Nephron progenitor cell (in vitro differentiated cells): ENCODE results near the gene BEND5.

Experiments used
- DNase-seq: peaks from one replicate; pipeline ENCODE4 v3.0.0; 2021
- H3K27ac Mint-ChIP-seq: 2 replicates; pipeline ENCODE4 v1.8.0; 2021; ENCODE audit warnings: mild to moderate bottlenecking, moderate library complexity, mixed read lengths
- H3K27me3 Mint-ChIP-seq: 2 replicates; pipeline ENCODE4 v1.8.0; 2021; ENCODE audit warnings: mild to moderate bottlenecking, low read depth, mixed read lengths; ENCODE audit not compliant: poor library complexity
- H3K36me3 Mint-ChIP-seq: 2 replicates; pipeline ENCODE4 v1.8.0; 2021; ENCODE audit warnings: low read depth, mixed read lengths
- H3K4me1 Mint-ChIP-seq: 2 replicates; pipeline ENCODE4 v1.8.0; 2021; ENCODE audit warnings: mixed read lengths
- H3K4me3 Mint-ChIP-seq: 2 replicates; pipeline ENCODE4 v1.8.0; 2021; ENCODE audit warnings: mild to moderate bottlenecking, moderate library complexity, mixed read lengths
- H3K9me3 Mint-ChIP-seq: 2 replicates; pipeline ENCODE4 v1.8.0; 2021; ENCODE audit warnings: mild to moderate bottlenecking, moderate library complexity, mixed read lengths
- TF ChIP-seq, protein P1 (sequence below): fragments of 200-600 bp; sonication (generic); IDR thresholded peaks from 2 replicates; pipeline ENCODE4 v1.5.0; 2021; ENCODE audit warnings: antibody characterized with exemption

BEND5 gene

DNA sequence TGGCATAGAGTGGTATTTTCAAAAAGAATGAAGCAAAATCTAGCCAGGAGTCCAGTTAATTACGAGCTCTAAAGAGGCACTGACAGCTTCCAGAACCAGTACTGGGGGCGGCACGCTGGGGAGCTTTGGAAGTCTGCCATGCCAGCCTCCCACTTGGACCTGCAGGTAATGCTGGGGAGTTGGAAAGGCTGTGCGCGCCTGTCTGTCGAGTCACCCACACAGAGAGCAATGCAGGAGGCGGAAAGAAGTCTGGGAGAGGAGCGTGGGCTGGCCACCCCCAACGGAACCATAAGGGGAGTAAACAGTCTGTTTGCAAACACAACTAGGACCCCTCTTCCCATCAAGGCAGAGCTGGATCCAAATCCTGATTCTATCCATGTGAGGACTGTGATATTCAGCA, 84.5 kb downstream of the BEND5 start:
- TF ChIP-seq, protein P1, sequence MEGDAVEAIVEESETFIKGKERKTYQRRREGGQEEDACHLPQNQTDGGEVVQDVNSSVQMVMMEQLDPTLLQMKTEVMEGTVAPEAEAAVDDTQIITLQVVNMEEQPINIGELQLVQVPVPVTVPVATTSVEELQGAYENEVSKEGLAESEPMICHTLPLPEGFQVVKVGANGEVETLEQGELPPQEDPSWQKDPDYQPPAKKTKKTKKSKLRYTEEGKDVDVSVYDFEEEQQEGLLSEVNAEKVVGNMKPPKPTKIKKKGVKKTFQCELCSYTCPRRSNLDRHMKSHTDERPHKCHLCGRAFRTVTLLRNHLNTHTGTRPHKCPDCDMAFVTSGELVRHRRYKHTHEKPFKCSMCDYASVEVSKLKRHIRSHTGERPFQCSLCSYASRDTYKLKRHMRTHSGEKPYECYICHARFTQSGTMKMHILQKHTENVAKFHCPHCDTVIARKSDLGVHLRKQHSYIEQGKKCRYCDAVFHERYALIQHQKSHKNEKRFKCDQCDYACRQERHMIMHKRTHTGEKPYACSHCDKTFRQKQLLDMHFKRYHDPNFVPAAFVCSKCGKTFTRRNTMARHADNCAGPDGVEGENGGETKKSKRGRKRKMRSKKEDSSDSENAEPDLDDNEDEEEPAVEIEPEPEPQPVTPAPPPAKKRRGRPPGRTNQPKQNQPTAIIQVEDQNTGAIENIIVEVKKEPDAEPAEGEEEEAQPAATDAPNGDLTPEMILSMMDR, result no peak

DNA sequence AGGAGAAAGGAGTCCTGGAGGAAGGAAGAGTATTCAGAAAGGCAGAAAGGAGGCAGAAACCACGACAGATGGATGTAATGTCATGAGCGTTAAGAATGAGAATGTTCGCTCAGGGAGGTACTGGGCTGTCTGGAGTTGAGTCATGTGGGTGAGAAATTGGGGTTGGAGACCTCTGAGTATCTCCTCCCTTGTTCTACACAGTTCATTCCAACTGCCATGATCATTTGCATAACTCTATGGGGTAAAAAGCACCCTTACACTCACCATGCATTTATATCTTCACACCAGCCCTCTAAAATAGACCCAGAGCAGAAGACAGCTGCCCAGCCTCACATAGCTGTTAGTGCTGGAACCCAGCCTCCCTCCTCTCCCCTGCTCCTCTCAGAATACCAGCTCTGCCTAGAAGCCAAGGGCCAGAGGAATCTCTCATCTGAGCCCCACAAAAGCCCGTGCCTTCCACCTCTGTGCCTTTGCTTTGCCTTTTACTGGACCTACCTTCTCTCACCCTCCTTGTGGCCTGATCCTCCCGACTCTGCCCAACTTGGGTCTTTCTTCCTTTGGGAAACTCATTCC, 85.2 kb downstream of the BEND5 start:
- DNase-seq, result no peak
- H3K27ac Mint-ChIP-seq, result no peak overlapping the region
- H3K9me3 Mint-ChIP-seq, result no peaks in the 10 kb centered on the region
- TF ChIP-seq, protein P1, result no peak
- no peaks in the 10 kb centered on the region for H3K36me3 Mint-ChIP-seq
- peaks cover 33% of the 10 kb centered on the region for H3K4me1 Mint-ChIP-seq
- H3K27me3 Mint-ChIP-seq, result peaks cover 25% of the 10 kb centered on the region
- H3K4me3 Mint-ChIP-seq, result no peak overlapping the region

More for the DNA sequence above, 84.5 kb downstream of the BEND5 start:
- no peak overlapping the region for H3K4me3 Mint-ChIP-seq
- no peak for DNase-seq
- H3K27ac Mint-ChIP-seq, result no peak overlapping the region
- no peaks in the 10 kb centered on the region for H3K9me3 Mint-ChIP-seq
- H3K4me1 Mint-ChIP-seq, result peaks cover 26% of the 10 kb centered on the region
- H3K36me3 Mint-ChIP-seq, result no peaks in the 10 kb centered on the region
- H3K27me3 Mint-ChIP-seq, result peaks cover 22% of the 10 kb centered on the region

DNA sequence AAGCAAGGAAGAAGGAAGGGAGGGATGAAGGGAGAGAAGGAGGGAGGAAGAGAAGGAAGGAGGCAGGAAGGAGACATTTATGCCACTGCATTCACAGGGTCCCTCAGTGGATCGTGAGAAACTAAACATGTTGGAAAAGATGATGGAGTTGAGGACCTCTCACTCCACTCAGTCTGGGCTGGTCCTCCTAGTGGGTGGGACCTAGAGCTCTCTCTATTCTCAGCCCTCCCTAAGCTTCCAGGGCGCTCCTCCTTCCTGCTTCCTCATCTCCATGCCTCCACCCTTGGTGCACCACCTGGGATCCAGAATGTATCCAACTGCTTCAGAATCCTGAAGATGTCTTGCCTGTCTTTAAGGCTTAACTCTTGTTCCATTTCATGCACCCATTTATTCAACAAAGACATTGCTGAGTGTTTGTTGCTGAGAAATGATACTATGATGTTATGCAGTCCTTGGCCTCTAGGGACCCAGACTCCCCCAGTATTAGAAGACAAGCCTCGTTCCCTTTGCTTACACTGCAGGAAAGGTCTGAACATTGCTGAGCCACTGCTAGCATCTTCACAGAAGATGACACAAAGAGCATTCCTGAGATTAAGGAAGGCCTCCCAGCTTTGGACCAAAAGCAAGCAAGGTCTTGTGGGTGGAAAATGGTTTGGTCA, 88.5 kb downstream of the BEND5 start:
- no peak overlapping the region for H3K27ac Mint-ChIP-seq
- no peaks in the 10 kb centered on the region for H3K9me3 Mint-ChIP-seq
- no peak for DNase-seq
- H3K27me3 Mint-ChIP-seq, result peaks cover 17% of the 10 kb centered on the region
- TF ChIP-seq, protein P1, result peak; percentile 26
- H3K36me3 Mint-ChIP-seq, result no peaks in the 10 kb centered on the region
- no peak overlapping the region for H3K4me3 Mint-ChIP-seq
- peaks cover 31% of the 10 kb centered on the region for H3K4me1 Mint-ChIP-seq

DNA sequence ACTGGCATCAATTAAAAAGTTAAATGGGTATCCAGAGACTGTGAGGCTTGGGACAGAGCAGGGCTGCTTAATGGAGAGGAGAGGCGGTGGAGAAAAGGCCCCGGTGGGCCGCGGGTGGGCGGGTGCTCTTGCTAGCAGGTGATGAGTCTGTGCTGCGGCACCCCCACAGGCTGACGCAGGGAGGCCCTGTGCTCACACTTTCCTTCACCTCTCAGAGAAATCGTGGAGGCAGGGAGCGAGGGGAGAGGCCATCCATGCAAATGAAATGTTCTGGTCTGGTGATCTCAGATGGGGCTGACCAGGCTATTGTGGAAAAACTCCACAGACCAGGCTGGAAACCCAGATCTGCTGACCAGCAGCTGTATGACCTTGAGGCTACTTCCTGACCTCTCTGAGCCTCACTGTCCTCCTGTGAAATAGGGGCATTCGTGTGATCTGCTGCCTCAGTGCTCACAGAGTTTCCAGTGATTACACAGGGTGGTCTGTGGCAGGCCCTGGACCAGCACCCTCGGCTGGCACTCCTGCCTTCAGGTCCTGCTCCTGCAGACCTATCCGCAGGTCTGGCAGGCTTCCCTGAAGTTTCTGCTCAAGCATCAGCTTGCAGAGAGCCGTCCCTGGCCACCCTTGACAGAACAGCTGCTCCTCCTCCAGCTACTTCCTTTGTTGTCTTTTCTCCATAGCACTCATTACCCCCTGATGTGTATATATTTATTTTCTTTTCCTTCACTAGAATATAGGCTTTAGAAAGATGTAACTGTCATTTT, 89.2 kb downstream of the BEND5 start:
- H3K27ac Mint-ChIP-seq, result peak overlapping the region; percentile 29
- H3K27me3 Mint-ChIP-seq, result peaks cover 10% of the 10 kb centered on the region
- TF ChIP-seq, protein P1, result no peak
- H3K9me3 Mint-ChIP-seq, result no peaks in the 10 kb centered on the region
- peak; percentile 36 for DNase-seq
- no peak overlapping the region for H3K4me3 Mint-ChIP-seq
- peaks cover 28% of the 10 kb centered on the region for H3K4me1 Mint-ChIP-seq
- no peaks in the 10 kb centered on the region for H3K36me3 Mint-ChIP-seq

DNA sequence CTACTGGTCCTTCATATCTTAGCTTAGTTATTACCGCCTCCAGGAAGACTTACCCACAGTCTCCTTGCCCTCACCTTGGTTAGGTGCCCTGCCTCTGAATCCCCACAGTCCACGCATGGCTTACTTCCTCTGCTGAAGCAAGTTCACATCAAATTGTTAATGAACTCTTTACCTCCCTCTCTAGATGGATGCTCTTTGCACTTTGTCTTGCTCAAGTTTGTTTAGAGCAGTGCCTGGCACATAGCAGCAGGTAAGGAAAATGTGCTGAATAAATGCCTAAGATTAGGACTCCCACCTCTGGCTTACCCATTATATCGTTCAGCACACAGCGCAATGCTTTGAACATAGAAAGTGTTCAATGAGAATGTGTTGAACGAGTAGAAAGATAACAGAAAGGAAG, 90.5 kb downstream of the BEND5 start:
- Mint-ChIP-seq H3K36me3 (no peaks in the 10 kb centered on the region), H3K27ac (no peak overlapping the region), H3K4me3 (no peak overlapping the region), H3K9me3 (no peaks in the 10 kb centered on the region), H3K4me1 (peaks cover 28% of the 10 kb centered on the region), H3K27me3 (peaks cover 4% of the 10 kb centered on the region)
- TF ChIP-seq, protein P1, result no peak
- no peak for DNase-seq
